Brain pericyte (primary cell): Measurements from ENCODE around the gene SEC16A.

Source experiments
- DNase-seq: peaks from one replicate; pipeline ENCODE4 v3.0.0-alpha.2; 2012; ENCODE audit warnings: low read depth, low spot score

Gene SEC16A

DNA sequence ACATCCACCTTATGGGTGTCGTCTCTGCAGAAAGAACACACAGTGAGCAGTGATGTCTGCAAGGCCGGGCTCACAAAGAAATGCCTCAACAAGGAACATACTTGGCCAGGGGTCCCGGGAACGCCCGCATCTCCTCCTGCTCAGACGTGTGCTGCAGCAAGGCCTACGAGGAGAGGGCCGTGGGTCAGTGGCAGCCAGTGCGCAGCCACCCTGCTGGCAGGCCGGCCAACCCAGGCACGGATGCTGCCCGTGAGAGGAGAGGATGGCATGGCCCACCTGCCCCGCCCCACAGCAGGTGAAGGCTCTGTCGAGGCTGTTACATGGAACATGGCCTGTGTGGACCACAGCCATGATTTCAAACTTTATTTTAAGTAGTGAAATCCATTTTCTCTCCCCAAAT, 19.3 kb downstream of the SEC16A start:
- DNase-seq: no peak

DNA sequence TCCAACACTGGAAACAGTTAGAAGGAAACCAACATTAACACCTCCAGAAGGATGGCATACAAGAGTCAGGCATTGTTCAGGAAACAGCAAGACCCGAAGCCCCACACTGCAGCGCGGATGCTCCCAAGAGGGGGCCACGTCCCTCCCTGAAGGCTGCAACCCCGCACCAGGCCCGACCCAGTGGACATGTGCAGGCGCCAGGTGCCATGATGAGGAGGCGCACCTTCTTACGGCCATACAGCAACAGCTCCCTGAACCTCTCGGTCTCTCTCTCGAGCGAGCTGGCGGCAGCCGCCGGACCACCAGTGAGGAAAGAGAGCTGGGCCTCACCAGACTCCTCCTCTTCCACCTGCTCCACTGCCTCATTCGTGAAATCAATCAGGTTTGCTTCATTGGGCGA, 20.2 kb downstream of the SEC16A start:
- no peak for DNase-seq

GRCh38 chr9:136460772-136461325, 22.0 kb downstream of the SEC16A start:
- DNase-seq: no peak

DNA sequence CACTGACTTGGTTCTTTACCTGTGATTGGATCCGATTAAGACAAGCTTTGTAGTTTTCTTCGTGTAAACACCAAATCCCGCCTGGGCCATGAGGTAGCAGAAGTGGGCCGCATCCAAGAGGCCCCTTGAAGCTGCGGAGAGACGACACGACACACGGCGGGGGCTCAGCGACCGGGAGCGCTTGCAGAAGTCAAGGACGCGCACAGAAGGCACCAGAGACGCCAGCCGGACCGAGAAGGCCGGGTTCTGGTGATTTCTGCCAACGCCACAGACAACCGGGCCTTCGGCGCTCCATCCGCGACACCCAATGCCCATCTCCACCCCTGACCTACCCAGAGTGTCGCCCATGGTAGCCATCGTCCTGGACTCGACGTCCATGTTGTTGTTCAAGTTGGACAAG, 23.4 kb downstream of the SEC16A start:
- no peak for DNase-seq

DNA sequence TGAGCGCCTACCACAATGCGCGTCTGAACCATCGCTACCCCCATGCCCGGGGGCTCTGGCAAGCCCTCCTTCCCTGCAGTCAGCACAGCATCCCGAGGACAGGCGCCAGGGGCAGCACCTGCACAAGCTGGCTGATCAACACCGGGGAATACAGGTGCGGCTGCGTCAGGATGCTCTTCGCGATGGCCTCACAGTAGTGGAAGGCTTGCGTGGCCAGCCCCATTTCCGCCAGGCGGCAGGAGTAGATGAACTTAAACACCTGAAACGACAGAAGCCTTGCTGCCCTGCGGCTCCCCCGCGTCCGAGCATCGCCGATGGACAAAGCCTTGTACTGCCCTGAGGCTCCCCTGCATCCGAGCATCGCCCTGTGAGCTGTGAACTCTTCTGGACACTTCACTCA, 25.5 kb downstream of the SEC16A start:
- no peak for DNase-seq

- DNase-seq: no peak
These were observed 26.6 kb downstream of the SEC16A start for GRCh38 chr9:136456258-136456657.

DNA sequence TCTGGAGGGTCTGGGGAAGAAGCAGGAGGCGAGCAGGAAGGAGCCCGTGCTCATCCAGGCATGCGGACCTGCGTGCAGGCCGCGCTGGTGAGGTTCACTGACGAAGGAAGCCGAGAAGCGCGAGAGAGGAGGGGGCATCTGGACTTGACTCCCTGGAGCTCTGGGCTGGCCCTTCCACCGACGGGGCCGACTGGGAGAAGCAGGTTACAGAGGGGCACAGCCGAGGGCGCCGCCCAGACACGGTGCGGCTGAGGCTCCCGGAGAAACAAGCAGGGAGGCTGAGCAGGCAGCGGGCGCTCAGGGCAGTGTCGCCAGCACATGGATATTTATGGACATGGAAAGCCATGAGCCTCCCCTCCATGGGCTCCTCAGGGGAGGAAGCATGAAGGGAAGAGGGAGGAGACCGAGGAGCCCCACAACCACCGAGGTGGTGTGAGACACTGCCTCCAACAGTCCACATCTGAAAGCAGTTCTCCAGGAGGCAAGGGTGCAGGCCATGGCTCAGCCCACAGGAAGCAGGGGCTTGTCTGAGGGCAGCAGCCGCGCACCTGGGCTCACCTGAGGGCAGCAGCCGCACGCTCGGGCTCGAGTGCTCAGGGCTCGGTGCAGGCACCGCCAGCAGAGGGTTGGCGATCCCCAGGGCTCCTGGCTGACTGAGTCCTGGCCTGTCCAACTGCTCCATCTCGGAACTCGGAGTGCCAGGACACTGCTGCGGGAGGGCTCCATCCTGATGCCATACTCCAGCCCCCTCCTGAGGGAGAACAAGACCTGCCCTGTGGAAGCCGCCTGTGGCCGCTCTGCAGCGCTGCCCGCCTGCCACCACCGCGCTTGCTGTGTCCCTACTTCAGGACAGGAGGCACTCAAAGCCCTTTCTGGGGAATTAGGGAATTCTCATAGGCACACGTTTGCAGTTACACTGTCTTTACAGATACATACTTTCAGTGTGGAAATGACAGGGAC, 27.5 kb downstream of the SEC16A start:
- no peak for DNase-seq

GRCh38 chr9:136454026-136454796, 28.6 kb downstream of the SEC16A start:
- DNase-seq: no peak

DNA sequence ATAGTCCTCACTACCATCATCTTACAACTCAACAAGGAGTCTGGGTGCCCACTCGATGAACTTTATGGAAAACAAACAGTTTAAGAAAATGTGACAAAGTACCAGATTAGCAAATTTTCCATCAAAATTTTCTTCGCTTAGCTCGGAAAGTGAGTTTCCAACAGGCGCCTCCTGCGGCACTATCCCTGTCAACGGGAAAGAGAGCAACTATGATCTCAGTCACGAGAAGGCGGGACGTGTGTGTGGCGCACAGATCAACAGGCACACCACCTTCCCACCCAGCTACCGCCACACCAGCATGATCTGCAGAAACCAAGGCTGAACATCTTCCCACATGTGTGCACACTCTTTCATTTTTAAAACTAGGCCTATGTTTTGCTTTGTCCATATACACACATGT, 29.5 kb downstream of the SEC16A start:
- no peak for DNase-seq

DNA sequence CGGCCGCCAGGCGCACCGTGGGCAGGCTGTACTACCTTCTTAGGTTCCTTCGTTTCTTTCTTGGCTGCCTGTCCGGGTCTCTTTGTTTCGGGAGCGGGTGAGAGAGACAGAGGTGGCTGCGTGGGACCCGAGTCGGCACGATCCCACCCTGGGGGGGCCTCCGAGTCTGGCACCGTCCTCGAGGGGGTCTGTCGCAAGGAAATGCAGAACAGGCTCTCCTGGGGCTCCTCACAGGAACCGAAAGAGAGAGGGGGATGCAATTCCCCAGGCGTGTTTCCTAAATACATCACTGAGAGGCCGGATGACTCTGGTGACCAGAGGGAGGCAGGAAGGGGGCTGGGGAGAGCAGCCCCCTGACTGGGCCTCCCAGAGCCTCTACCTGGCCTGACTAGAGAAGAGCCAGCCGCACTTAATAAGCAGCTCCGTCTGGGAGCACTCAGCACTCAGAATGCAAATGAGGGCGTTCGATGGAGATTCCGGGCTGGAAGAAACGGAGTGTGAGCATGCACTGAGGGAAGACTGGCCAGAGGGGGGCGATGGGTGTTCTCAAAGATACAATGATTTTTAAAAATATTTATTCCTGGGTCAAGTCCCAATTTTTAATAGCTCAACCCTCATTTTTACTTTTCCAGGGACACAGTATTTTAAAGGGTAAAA, 31.5 kb downstream of the SEC16A start:
- no peak for DNase-seq

- DNase-seq: no peak
These were observed 34.2 kb downstream of the SEC16A start for GRCh38 chr9:136448655-136449054.

DNA sequence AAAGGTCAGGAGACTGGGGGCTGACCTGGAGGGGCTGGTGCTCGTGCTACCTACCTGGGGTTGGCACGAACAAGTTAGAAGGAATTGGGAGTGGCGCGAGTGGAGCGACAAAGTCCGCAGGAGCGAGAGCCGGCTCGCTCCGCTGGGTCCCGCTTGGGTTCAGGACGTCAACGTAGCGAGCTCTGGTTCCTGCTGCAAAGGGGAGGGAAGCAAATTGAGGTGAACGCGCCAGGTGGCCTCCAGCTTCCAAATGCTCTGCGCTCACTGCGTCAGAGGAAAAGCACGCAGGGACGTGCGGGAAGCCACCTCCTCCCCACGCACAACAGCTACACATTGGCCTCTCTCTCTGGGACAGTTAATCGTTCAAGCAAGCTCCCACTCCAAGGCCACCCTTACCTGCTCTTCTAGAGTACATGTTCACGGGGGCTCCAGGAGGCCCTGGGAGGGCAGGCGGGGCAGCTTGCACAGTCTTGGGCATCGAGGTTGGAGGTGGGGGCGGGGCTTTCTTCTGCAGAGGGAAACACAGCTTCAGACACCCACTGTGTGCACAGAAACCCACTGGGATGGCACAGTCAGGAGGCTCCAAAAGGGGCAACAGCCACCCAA, 35.6 kb downstream of the SEC16A start:
- DNase-seq: no peak

DNA sequence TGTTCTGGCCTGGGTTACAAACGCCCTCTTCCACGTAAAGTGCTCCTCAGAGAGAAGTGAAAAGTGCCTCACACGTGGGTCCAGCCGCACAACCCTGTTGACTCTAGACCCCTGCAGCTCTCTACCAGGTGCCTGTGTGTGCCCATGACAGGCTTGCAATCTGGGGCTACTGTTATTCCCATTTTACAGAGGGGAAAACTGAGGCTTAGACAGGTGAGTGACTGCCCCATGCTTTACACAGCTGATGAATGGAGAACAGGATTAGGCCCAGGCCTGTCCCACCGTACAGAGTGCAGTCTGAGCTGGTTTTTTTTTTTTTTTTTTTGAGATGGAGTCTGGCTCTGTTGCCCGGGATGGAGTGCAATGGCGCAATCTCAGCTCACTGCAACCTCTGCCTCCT, 37.0 kb downstream of the SEC16A start:
- no peak for DNase-seq

DNA sequence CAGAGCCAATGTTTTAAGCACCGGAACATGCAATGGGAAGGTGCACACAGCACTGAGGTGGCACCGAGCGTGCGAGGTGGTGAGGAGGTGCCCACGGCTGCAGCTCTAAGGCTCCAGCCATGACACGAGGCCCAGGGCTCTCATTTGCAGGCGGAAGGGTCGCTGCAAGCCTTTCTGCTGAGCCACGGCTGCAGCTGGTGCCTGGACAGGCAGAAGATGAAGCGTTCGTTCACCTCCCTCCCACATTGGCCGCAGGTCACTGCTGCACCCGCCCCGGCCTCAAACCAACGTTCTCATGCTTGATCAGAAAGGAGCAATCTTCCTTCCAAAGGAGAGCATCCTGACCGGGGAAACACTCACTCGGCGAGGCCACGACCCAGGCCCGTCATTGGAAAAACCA, 38.7 kb downstream of the SEC16A start:
- DNase-seq: no peak

DNA sequence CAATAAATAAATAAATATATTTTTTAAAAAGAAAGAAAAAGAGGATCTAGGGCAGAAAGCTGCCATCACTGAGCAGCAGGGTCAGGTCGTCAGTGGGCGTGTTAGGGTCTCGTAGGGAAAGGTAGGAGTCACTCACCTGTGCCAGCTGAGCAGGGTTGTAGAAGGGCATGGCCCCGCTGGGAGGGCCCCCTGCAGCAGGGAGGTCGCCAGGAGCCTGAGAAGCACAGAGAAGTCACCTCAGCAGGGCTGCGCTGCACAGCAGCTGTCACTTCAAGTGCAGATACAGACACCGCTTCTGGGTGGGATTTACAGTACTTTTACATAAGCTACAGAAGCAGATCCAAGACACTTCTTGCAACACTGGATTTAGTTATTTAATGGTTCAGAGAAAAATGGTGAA, 39.2 kb downstream of the SEC16A start:
- DNase-seq: no peak

- DNase-seq: no peak
These were observed 39.8 kb downstream of the SEC16A start for GRCh38 chr9:136443087-136443486.

DNA sequence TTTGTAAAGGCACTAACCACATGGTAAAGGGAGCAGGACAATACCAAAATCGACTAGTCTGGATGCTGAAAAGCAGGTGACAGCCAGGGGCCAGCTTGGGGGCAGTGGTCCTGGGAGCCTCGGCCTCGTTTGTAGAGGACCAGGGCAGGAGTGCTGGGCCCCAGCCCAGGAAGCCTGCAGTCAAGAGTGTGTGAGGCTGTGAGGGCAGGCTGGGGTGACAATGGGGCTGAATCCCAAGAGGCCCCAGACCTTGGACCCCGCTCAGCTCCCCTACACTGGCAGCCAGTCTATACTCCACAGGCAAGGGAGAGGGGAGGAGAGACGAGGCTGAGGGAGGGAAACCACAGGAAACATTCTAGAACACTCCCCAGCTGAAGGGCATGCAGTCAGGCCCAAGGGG, 40.6 kb downstream of the SEC16A start:
- DNase-seq: no peak

DNA sequence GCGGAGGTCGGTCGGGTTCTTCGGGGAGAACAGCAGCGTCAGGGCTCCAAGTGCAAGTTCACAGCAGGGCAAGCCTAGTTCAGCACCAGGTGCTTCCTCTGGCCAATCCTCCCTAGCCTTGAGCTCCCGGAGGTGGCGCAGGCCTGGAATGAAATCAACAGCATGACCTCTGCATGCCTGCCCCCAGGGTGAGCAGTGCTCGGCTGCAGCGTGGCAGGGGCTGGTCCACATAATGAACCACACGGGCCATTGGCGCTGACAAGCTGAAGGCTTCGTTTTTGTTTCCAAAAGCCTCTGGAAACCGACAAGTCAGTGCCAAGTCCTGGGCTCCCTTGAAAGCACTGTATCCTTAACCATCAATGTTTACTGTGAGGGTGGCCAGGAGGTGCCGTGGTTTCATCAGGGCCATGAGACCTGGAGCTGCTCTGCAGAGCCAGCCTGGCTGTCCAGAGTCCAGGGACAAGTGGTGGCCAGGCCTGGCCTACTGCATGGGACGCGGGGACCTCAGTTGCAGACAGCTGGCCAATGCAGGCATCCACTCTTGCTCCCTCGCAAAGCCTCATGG, 41.1 kb downstream of the SEC16A start:
- DNase-seq: no peak

DNA sequence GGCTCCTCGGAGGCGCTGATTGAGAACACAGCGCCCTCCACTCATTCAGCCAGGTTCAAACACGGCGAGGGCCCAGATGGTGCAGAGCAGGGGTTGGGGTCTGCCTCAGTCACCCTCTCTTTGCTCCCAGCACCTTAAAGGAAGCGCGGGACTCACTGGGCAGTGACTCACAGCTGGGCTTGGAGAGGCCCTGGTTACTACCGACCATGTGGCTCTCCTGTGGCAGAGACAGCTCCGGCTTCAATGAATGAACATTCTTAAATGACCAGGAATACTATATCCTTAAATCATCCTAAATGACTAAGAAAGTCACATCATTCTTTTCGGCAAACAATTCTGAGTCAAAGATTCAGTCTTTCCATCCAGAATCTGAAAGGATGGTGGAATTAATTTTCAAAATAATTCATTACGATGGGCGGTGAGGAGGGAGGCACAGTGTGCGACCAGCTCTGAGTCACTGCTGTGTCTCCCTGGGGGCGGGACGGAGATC, 41.6 kb downstream of the SEC16A start:
- no peak for DNase-seq

- no peak for DNase-seq
These were observed 43.1 kb downstream of the SEC16A start, which contains the start of gene INPP5E for GRCh38 chr9:136439481-136440408. INPP5E (minus strand) TSS chr9:136439845; CDS start chr9:136439419, 426 bp downstream.
